LNCaP clone FGC (cell line): ENCODE data around the gene REPS2.

Experiments used
- DNase-seq: peaks from one replicate; pipeline ENCODE4 v3.0.0-alpha.2; 2011; ENCODE audit warnings: low read depth
- H3K4me3 ChIP-seq: 2 replicates; pipeline ENCODE4 v1.5.1; 2011; ENCODE audit warnings: mild to moderate bottlenecking, low read depth, low read length, control low read depth
- TF ChIP-seq, protein P1 (sequence below): IDR thresholded peaks from 2 replicates; pipeline ENCODE4 v1.5.1; 2012; ENCODE audit warnings: mild to moderate bottlenecking; ENCODE audit not compliant: control insufficient read depth, insufficient read depth; ENCODE audit errors: extremely low read depth

REPS2 gene

GRCh38 chrX:17024886-17025285 is 78.4 kb downstream of the REPS2 start:
- DNase-seq = no peak
- no peak overlapping the region for H3K4me3 ChIP-seq
- TF ChIP-seq, protein P1, sequence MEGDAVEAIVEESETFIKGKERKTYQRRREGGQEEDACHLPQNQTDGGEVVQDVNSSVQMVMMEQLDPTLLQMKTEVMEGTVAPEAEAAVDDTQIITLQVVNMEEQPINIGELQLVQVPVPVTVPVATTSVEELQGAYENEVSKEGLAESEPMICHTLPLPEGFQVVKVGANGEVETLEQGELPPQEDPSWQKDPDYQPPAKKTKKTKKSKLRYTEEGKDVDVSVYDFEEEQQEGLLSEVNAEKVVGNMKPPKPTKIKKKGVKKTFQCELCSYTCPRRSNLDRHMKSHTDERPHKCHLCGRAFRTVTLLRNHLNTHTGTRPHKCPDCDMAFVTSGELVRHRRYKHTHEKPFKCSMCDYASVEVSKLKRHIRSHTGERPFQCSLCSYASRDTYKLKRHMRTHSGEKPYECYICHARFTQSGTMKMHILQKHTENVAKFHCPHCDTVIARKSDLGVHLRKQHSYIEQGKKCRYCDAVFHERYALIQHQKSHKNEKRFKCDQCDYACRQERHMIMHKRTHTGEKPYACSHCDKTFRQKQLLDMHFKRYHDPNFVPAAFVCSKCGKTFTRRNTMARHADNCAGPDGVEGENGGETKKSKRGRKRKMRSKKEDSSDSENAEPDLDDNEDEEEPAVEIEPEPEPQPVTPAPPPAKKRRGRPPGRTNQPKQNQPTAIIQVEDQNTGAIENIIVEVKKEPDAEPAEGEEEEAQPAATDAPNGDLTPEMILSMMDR = no peak

GRCh38 chrX:17025621-17026302 is 79.3 kb downstream of the REPS2 start:
- no peak overlapping the region for H3K4me3 ChIP-seq
- TF ChIP-seq, protein P1 = no peak
- DNase-seq = no peak

GRCh38 chrX:17027931-17028330 is 81.5 kb downstream of the REPS2 start:
- no peak overlapping the region for H3K4me3 ChIP-seq
- TF ChIP-seq, protein P1 = no peak
- no peak for DNase-seq

DNA sequence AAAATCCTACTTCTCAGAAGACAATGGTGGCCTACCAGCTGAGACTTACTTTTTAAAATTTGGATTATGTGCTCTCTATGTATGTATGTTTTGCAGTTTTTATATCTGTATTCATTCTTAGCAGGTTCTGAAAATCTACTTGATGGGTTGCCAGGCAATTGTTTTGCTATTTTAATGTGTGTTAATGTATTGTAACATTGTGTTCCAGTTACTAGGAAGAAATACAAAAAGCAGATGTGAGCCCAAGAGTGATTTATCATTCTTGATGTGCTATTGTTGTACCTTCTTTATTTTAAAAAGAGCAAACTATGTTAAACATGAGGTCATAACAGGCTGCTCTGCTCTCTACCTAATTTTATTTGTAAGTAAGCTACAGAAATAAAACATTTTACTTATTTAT is 81.9 kb downstream of the REPS2 start:
- DNase-seq = no peak
- no peak overlapping the region for H3K4me3 ChIP-seq
- TF ChIP-seq, protein P1 = no peak

DNA sequence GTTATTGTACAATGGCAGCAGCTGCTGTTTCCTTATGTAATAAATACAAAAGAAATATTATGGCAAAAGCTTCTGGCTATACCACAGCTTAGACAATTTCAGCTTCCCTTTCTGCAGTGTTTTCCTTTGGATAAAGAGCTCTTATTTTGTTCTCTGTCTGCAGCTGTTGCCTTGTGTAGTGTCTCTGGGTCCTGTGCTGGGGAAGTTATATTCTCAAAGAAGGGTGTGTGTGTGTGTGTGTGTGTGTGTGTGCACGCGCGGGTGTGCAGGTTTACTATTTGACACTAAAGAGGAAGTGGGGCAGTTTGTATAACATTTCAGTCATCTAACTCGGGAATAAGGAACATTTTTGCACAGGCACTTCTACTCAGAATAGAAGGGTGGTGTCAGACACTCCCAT is 83.6 kb downstream of the REPS2 start:
- H3K4me3 ChIP-seq = no peak overlapping the region
- no peak for DNase-seq
- TF ChIP-seq, protein P1 = no peak

DNA sequence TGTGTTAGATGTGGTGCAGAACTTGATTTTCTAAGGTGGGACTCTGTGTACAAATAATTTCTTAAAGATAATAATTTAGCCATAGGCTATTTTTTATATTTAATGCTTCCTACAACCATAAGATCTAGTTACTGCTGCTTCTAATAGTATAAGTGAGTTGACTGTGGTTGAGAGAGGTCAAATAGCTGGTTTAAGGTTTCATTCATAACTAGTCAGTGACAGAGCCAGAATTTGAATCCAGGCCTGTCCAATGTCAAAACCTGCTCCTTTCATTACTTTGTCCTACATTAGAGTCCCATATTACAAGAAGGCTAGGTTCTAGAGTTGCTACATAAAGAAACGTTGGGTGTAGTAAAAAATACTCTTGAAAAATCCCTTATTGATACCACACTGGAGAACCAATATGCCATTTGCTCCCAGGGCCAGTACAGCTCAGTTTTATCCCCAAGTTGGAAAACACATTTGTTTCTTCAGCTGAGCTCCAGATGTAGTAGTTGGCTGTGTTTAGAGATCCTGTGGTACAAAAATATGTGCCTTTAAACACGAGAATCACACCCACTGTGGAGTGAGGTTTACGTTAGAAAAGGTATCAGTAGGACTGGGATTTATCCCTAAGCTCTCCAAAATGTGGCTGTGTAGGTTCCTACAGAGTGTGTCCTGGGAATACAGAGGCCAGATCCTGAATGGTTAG is 84.3 kb downstream of the REPS2 start:
- no peak overlapping the region for H3K4me3 ChIP-seq
- DNase-seq = no peak
- TF ChIP-seq, protein P1 = no peak
